GM19239 (cell line): ENCODE data around the gene MAP2K5.

ENCODE experiments used
- DNase-seq: peaks from one replicate; pipeline ENCODE4 v3.0.0; 2011; ENCODE audit warnings: low spot score; ENCODE audit not compliant: insufficient read length
- FAIRE-seq: peaks from 2 replicates; lab custom pipeline; 2011; peaks lifted over from hg19 to GRCh38; lab: Jason Lieb, UNC

The MAP2K5 gene

DNA sequence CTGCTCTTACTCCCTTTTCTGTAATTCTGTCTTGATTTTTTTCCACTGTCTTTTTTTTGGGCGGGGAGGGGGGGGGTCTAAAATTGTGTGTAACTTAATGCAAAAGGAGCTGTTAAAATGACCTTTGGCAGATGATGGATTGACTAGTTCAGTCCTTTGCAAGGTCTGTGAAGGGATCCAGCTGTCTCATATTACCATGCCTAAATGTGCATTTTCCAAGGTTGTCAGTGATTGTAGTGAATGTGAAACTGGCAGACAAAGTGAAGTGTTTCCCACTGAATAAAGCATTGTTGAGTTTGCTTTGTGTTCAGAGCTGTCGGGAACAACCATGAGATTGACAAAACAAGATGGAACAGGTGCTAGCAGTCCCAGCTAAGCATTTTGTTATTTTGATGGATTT is 172.7 kb downstream of the MAP2K5 start:
- FAIRE-seq (no peak), DNase-seq (no peak)

- DNase-seq (no peak), FAIRE-seq (no peak)
Observed at GRCh38 chr15:67716171-67716570, 173.7 kb downstream of the MAP2K5 start.

DNA sequence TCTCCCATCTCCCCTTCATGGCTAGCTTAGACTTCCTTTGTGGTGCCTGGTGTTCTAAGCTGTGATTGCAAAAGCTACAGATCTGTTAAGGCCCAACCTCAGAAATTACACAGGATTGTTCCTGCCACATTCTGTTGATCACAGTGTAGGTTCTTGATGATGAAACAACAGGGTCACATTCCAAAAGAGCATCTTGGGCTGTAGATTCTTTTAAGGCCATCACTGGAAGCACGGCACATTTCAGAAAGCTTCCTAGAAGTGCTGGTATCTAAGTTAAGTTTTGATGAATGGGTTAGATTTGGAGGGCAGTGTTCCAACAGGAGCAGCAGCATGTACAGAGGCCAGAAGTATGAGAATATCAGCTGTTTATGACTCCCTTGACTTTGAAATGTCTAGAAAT is 175.3 kb downstream of the MAP2K5 start:
- no peak for FAIRE-seq

GRCh38 chr15:67719330-67719959 is 176.9 kb downstream of the MAP2K5 start:
- DNase-seq (no peak), FAIRE-seq (no peak)

More for the DNA sequence above, 175.3 kb downstream of the MAP2K5 start:
- no peak for DNase-seq

- DNase-seq (no peak), FAIRE-seq (no peak)
Observed at GRCh38 chr15:67720556-67721175, 178.2 kb downstream of the MAP2K5 start.

DNA sequence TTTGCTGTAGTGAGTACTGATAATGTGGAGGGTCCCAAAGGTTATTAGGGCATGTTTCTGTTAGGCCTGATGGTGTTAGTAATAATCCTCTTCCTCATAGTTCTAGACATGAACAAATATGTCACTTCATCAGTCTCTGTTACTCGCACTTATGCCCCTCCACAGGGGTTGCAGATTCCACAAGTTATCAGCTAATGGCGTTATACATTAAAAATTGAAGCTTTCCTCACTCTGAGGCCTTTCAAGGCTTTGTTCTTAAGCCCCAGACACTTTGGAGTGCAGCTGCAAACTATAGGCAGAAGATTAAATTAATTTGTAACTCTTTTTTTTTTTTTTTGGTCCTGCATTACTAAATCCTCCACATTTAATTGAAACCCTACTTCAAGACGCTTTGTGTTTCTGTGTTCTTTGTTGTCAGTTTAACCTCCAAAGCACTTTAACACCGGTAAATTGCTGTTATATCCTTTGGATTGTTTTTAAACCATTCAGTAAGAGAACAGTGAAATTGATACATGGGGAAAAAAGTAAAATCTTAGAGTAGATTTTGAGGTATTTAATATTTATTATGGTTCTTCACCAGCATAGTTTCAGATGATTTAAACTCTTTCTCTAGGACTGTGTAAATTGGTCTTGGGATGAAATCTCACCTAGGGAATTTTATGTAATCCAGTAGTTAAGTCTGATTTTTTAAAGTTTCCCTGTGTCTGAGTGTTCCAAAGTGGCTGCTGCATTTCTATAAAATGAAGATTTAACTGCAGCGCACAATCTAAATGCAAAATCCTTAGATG is 179.7 kb downstream of the MAP2K5 start:
- FAIRE-seq, result no peak

GRCh38 chr15:67723294-67724024 is 181.0 kb downstream of the MAP2K5 start:
- no peak for FAIRE-seq
- DNase-seq, result no peak

More for the DNA sequence above, 179.7 kb downstream of the MAP2K5 start:
- DNase-seq, result no peak

GRCh38 chr15:67724691-67725375 is 182.3 kb downstream of the MAP2K5 start:
- no peak for DNase-seq
- FAIRE-seq, result no peak

- no peak for FAIRE-seq
Observed at GRCh38 chr15:67730135-67730534, 187.6 kb downstream of the MAP2K5 start.

GRCh38 chr15:67731112-67731721 is 188.7 kb downstream of the MAP2K5 start:
- FAIRE-seq (no peak), DNase-seq (no peak)

More at GRCh38 chr15:67730135-67730534, 187.6 kb downstream of the MAP2K5 start:
- DNase-seq, result no peak

DNA sequence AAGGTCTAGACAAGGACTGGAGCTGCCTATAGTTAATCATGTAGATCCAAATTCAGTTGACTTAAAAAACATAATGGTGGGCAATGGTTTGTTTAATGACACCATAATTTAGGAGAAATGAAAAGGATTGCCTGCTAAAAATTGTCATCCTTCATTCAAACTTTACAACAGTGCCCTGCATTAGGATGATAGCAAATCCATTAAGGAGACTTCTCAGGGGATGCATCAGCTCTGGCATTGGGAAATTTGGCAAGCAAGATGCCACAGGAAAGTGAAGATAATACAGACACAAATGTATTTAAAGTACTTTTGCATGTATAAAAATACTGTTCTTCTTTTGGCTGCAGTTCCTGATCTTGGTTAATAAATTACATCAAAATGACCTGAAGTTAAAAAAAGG is 189.7 kb downstream of the MAP2K5 start:
- DNase-seq (no peak), FAIRE-seq (no peak)

GRCh38 chr15:67732671-67733374 is 190.3 kb downstream of the MAP2K5 start:
- DNase-seq, result no peak
- peak; percentile 8 for FAIRE-seq

DNA sequence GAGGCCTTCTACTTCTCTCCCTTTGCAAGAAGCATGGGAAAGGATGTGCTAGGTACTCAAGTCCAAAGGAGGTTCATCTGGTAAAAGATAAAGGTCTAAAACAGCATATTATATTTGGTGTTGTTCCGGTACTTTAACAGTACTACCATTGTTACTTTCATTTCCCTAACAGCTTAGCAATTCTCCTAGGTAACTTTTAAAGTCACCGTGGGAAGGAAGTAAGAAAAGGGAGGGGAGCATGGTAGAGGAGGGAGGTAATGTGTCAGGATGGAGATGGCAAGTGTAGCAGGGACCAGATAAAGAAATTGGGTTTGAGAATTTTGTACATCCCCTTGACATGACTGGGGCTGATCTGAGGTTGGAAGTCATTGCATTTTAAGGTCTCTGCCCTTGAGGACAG is 193.4 kb downstream of the MAP2K5 start:
- FAIRE-seq, result no peak
- no peak for DNase-seq

DNA sequence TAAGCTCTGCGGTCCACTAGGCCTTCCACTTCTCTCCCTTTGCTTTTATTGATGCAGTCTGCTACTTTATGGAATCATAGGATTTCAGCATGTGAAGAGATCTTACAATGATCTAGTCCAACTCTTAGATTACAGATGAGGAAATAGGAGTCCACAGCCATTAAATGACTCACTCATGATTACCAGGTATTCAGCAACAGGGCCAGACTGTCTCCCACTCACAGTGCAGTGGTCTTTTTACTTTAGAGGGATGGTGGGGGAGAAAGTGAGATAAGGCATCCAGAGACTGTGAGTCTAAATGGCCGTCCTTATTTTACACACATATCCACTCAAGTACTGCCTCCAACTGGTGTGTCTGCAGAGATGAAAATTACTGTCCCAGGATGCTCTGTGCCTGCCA is 194.3 kb downstream of the MAP2K5 start:
- no peak for FAIRE-seq
- DNase-seq, result no peak

GRCh38 chr15:67738056-67738455 is 195.6 kb downstream of the MAP2K5 start:
- DNase-seq (no peak), FAIRE-seq (peak; percentile 8)

- FAIRE-seq (no peak), DNase-seq (no peak)
Observed at GRCh38 chr15:67740405-67740804, 197.9 kb downstream of the MAP2K5 start.

GRCh38 chr15:67741308-67741707 is 198.8 kb downstream of the MAP2K5 start:
- DNase-seq (no peak), FAIRE-seq (no peak)

GRCh38 chr15:67743558-67743957 is 201.1 kb downstream of the MAP2K5 start:
- FAIRE-seq, result peak; percentile 23
- no peak for DNase-seq
